Natural killer cell (primary cell): ENCODE results near the gene LYAR. TPM values are rescaled to one million over a fixed set of nuclear protein-coding genes. Genes with fewer than 3 reads are reported as not detected.

Experiments
- ATAC-seq, 3 donors: fragments of 150-1000 bp in 2 of 3; fragments of 200-7000 bp in 1 of 3; cut with Tn5 transposase; 1 replicate in 1 of 3; 2 replicates in 2 of 3; pipeline ENCODE4 v1.10.0; 2021; ENCODE audit warnings: mild to moderate bottlenecking in 2 of 3, moderate library complexity in 2 of 3
- DNase-seq, 2 donors: peaks; one replicate each; pipeline versions ENCODE4 v3.0.0 to v3.0.0-alpha.2; 2013 to 2021; ENCODE audit warnings: mixed read lengths in 1 of 2
- H3K27ac ChIP-seq: one replicate; pipeline ENCODE4 v1.5.1; 2013; ENCODE audit warnings: mild to moderate bottlenecking, low read length
- H3K27me3 ChIP-seq: one replicate; pipeline ENCODE4 v1.6.1; 2013; ENCODE audit warnings: low read length; ENCODE audit not compliant: control insufficient read depth, insufficient read depth
- H3K36me3 ChIP-seq: one replicate; pipeline ENCODE4 v1.6.1; 2013; ENCODE audit warnings: low read length; ENCODE audit not compliant: control insufficient read depth, insufficient read depth
- H3K4me1 ChIP-seq: one replicate; pipeline ENCODE4 v1.6.1; 2013; ENCODE audit warnings: low read length; ENCODE audit not compliant: control insufficient read depth, insufficient read depth
- H3K4me3 ChIP-seq: one replicate; pipeline ENCODE4 v1.5.1; 2013; ENCODE audit warnings: low read length
- H3K9me3 ChIP-seq: one replicate; pipeline ENCODE4 v1.6.1; 2013; ENCODE audit warnings: low read length; ENCODE audit not compliant: control insufficient read depth, insufficient read depth
- H3K27ac Mint-ChIP-seq, 2 donors: one replicate each; pipeline ENCODE4 v1.8.0; 2022; ENCODE audit warnings: mild to moderate bottlenecking in 2 of 2, mixed read lengths in 2 of 2, moderate library complexity in 1 of 2
- H3K27me3 Mint-ChIP-seq, 2 donors: one replicate each; pipeline ENCODE4 v1.8.0; 2022; ENCODE audit warnings: low read depth in 2 of 2, mixed read lengths in 2 of 2
- H3K36me3 Mint-ChIP-seq: one replicate; pipeline ENCODE4 v1.8.0; 2022; ENCODE audit warnings: mixed read lengths
- H3K4me1 Mint-ChIP-seq, 2 donors: one replicate each; pipeline ENCODE4 v1.8.0; 2022; ENCODE audit warnings: mixed read lengths in 2 of 2
- H3K4me3 Mint-ChIP-seq: one replicate; pipeline ENCODE4 v1.8.0; 2022; ENCODE audit warnings: mild to moderate bottlenecking, moderate library complexity, mixed read lengths
- H3K9me3 Mint-ChIP-seq, 2 donors: one replicate each; pipeline ENCODE4 v1.8.0; 2022; ENCODE audit warnings: mixed read lengths in 2 of 2
- WGBS: methylation state at CpG from one replicate; pipeline ENCODE4 v1.1.7; 2013; ENCODE audit warnings: missing lambda C conversion rate; ENCODE audit not compliant: insufficient coverage; 5-methylcytosine and 5-hydroxymethylcytosine counted together
- intact Hi-C: fragments of 100-400 bp; cut with micrococcal nuclease; formaldehyde crosslinking; loops from one replicate; pipeline ENCODE4 v1.14.2; 2022
- total RNA-seq, 4 donors: library from RNA; stranded (reverse); fragments of 120-200 nt in 1 of 4; gene quantifications; one replicate each; pipeline versions ENCODE4 v1.2.3 to v1.2.4, GENCODE V29; 2013 to 2022
- TF ChIP-seq, protein P1 (sequence below): fragments of 200-600 bp; IDR thresholded peaks from one replicate; pipeline ENCODE4 v1.8.0; 2022; ENCODE audit warnings: antibody characterized with exemption

LYAR gene
- total RNA-seq, 3 donors from 2014 or later (not counting 1 experiment from before 2014, with no cell fraction given), result 42.9 to 81.1 (median 55.8) TPM

DNA sequence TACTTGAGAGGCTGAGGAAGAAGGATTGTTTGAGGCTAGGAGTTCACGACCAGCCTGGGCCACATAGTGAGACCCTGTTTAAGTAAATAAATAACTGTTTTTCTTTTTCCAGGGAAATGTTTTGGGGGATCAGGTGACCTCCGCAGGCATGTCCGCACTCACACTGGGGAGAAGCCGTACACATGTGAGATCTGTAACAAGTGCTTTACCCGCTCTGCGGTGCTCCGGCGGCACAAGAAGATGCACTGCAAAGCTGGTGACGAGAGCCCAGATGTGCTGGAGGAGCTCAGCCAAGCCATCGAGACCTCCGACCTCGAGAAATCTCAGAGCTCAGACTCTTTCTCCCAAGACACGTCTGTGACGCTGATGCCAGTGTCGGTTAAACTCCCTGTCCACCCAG, 30.6 kb upstream of the LYAR start:
- H3K27ac ChIP-seq, result no peak overlapping the region
- WGBS, result 97% methylated on average over 15 of the region's 15 CpGs
- TF ChIP-seq, protein P1, sequence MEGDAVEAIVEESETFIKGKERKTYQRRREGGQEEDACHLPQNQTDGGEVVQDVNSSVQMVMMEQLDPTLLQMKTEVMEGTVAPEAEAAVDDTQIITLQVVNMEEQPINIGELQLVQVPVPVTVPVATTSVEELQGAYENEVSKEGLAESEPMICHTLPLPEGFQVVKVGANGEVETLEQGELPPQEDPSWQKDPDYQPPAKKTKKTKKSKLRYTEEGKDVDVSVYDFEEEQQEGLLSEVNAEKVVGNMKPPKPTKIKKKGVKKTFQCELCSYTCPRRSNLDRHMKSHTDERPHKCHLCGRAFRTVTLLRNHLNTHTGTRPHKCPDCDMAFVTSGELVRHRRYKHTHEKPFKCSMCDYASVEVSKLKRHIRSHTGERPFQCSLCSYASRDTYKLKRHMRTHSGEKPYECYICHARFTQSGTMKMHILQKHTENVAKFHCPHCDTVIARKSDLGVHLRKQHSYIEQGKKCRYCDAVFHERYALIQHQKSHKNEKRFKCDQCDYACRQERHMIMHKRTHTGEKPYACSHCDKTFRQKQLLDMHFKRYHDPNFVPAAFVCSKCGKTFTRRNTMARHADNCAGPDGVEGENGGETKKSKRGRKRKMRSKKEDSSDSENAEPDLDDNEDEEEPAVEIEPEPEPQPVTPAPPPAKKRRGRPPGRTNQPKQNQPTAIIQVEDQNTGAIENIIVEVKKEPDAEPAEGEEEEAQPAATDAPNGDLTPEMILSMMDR, result no peak
- H3K36me3 ChIP-seq, result peaks cover 38% of the 10 kb centered on the region
- no peak for ATAC-seq
- no peak for DNase-seq
- H3K4me3 Mint-ChIP-seq, result no peak overlapping the region
- no peaks in the 10 kb centered on the region for H3K27me3 Mint-ChIP-seq
- no peaks in the 10 kb centered on the region for H3K9me3 ChIP-seq
- no peaks in the 10 kb centered on the region for H3K36me3 Mint-ChIP-seq
- H3K4me1 Mint-ChIP-seq, result peaks cover 4 to 5% of the 10 kb centered on the region in 2 donors
- H3K4me1 ChIP-seq, result no peaks in the 10 kb centered on the region
- H3K27me3 ChIP-seq, result no peaks in the 10 kb centered on the region
- H3K4me3 ChIP-seq, result no peak overlapping the region
- intact Hi-C loops, result no loop called here
- no peaks in the 10 kb centered on the region for H3K9me3 Mint-ChIP-seq
- H3K27ac Mint-ChIP-seq, result no peak overlapping the region

DNA sequence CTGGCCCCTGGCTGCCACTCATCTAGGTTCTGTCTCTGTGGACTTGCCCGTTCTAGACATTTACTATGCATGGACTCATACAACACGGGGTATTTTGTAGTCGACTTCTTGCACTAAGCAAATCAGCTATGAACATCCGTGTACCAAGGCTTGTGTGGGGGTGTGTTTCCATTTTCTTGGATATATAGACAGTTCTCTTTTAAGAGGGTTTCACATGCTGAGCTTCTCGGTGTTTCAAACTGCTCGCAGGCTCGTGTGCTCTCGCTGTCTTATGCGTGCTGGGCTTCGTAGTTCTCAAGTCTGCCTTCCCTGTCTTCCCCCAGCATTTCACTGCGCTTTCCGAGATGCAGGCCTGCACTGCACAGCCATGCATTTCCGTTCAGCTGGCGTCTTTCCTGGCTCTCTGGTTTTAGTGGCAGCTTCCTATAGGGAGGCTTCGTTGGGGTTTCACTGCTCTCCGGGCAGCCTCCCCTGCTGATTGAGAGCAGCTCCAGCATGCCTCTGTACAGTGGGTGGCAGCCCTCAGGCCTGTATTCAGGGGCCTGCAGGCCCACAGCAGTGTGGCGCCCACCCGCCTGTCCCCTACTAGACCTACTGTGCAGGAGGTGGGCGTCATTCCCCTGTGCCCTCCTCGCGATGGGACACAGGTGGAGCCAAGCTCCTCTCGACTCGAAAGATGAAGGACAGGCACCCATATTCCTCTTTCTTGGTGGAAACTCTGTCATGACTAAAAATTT, 27.7 kb upstream of the LYAR start:
- TF ChIP-seq, protein P1, result no peak
- Mint-ChIP-seq H3K4me1 (no peaks in the 10 kb centered on the region), H3K27ac (peak overlapping the region in 1 of 2 donors; percentile 49), H3K36me3 (peaks cover 7% of the 10 kb centered on the region), H3K27me3 (no peaks in the 10 kb centered on the region), H3K9me3 (no peaks in the 10 kb centered on the region), H3K4me3 (no peak overlapping the region)
- 92% methylated on average over 23 of the region's 23 CpGs for WGBS
- intact Hi-C loops, result no loop called here
- no peak overlapping the region for H3K27ac ChIP-seq
- peaks cover 58% of the 10 kb centered on the region for H3K36me3 ChIP-seq
- no peaks in the 10 kb centered on the region for H3K27me3 ChIP-seq
- ATAC-seq (no peak), DNase-seq (no peak)
- H3K9me3 ChIP-seq, result no peaks in the 10 kb centered on the region
- H3K4me3 ChIP-seq, result no peak overlapping the region
- no peaks in the 10 kb centered on the region for H3K4me1 ChIP-seq

DNA sequence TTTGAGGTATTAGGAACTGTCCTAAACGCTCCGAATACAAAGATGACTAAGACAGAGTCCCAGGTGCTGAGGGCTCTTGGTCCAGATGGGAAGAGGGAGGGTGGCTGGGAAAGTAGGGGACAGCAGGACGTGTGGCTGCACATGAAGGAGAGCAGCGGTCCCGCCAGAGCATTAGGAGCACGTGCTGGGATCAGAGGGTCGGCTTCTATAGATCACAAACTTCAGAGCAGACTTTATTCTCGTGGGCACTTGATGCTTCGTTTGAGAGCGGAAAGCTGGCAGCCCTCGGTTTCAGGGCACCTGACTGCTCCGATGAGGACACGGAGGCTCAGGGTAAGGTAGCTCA, 26.2 kb upstream of the LYAR start:
- intact Hi-C loops, result no loop called here
- Mint-ChIP-seq H3K4me3 (no peak overlapping the region), H3K36me3 (peaks cover 7% of the 10 kb centered on the region), H3K27ac (no peak overlapping the region), H3K9me3 (no peaks in the 10 kb centered on the region), H3K27me3 (no peaks in the 10 kb centered on the region), H3K4me1 (no peaks in the 10 kb centered on the region)
- no peak for ATAC-seq
- no peak for DNase-seq
- Histone ChIP-seq H3K4me1 (no peaks in the 10 kb centered on the region), H3K9me3 (no peaks in the 10 kb centered on the region), H3K27me3 (no peaks in the 10 kb centered on the region), H3K36me3 (peaks cover 49% of the 10 kb centered on the region), H3K4me3 (no peak overlapping the region), H3K27ac (no peak overlapping the region)
- WGBS, result 97% methylated on average over 13 of the region's 13 CpGs
- TF ChIP-seq, protein P1, result no peak
